Naive thymus-derived CD4-positive, alpha-beta T cell (primary cell): Measurements from ENCODE around the gene OSBPL3. TPM values are rescaled to one million over a fixed set of nuclear protein-coding genes. Genes with fewer than 3 reads are reported as not detected.

Experiments used
- ATAC-seq: fragments of 150-1000 bp; cut with Tn5 transposase; 2 replicates; pipeline ENCODE4 v1.10.0; 2021; ENCODE audit warnings: mild to moderate bottlenecking, moderate library complexity
- CTCF ChIA-PET: fragments of 350-600 bp; sonication (Branson Sonifier 250); formaldehyde crosslinking; loops from one replicate; lab custom pipeline; 2021; ENCODE audit warnings: antibody characterized with exemption; lab: Charles Lee
- POLR2A ChIA-PET: fragments of 350-600 bp; sonication (Branson Sonifier 250); formaldehyde crosslinking; loops from one replicate; lab custom pipeline; 2021; ENCODE audit warnings: antibody characterized with exemption, inconsistent platforms; lab: Charles Lee
- DNase-seq, 9 donors: peaks; one replicate each; pipeline versions ENCODE4 v3.0.0 to v3.0.0-alpha.2; 2020 to 2022; ENCODE audit warnings: mixed read lengths in 1 of 9
- H3K27ac ChIP-seq: one replicate; pipeline ENCODE4 v1.7.0; 2013; ENCODE audit warnings: mild to moderate bottlenecking, low read depth, low read length, moderate library complexity
- H3K27me3 ChIP-seq, 2 donors: one replicate each; pipeline ENCODE4 v1.7.0; 2013; ENCODE audit warnings: low read length in 2 of 2, mild to moderate bottlenecking in 2 of 2, moderate library complexity in 2 of 2; ENCODE audit not compliant: control insufficient read depth in 2 of 2, insufficient read depth in 2 of 2
- H3K36me3 ChIP-seq, 3 experiments: 1 replicate in 2 of 3; 2 replicates in 1 of 3; pipeline ENCODE4 v1.7.0; 2013; ENCODE audit warnings: low read length in 3 of 3, mild to moderate bottlenecking in 3 of 3, moderate library complexity in 1 of 3; ENCODE audit not compliant: insufficient read depth in 3 of 3, control insufficient read depth in 2 of 3
- H3K4me1 ChIP-seq, 2 donors: one replicate each; pipeline ENCODE4 v1.7.0; 2013; ENCODE audit warnings: low read length in 2 of 2, mild to moderate bottlenecking in 2 of 2, moderate library complexity in 1 of 2; ENCODE audit not compliant: control insufficient read depth in 2 of 2, insufficient read depth in 2 of 2
- H3K4me3 ChIP-seq: 2 replicates; pipeline ENCODE4 v1.7.0; 2013; ENCODE audit warnings: mild to moderate bottlenecking, low read length
- H3K9me3 ChIP-seq, 3 experiments: 1 replicate in 2 of 3; 2 replicates in 1 of 3; pipeline ENCODE4 v1.7.0; 2013; ENCODE audit warnings: low read length in 3 of 3; ENCODE audit not compliant: control insufficient read depth in 2 of 3
- H3K27ac Mint-ChIP-seq, 9 donors: one replicate each; pipeline ENCODE4 v1.8.0; 2020 to 2022; ENCODE audit warnings: mixed read lengths in 9 of 9, mild to moderate bottlenecking in 8 of 9, moderate library complexity in 5 of 9, inconsistent platforms in 2 of 9
- H3K27me3 Mint-ChIP-seq, 5 donors: one replicate each; pipeline ENCODE4 v1.8.0; 2021 to 2022; ENCODE audit warnings: mixed read lengths in 5 of 5, mild to moderate bottlenecking in 1 of 5
- H3K36me3 Mint-ChIP-seq, 5 donors: one replicate each; pipeline ENCODE4 v1.8.0; 2020 to 2022; ENCODE audit warnings: mixed read lengths in 5 of 5, mild to moderate bottlenecking in 3 of 5, inconsistent platforms in 1 of 5
- H3K4me1 Mint-ChIP-seq, 7 donors: one replicate each; pipeline ENCODE4 v1.8.0; 2020 to 2022; ENCODE audit warnings: mixed read lengths in 7 of 7, mild to moderate bottlenecking in 3 of 7, inconsistent platforms in 1 of 7
- H3K4me3 Mint-ChIP-seq, 10 donors: one replicate each; pipeline ENCODE4 v1.8.0; 2020 to 2022; ENCODE audit warnings: mild to moderate bottlenecking in 10 of 10, mixed read lengths in 10 of 10, moderate library complexity in 6 of 10, inconsistent platforms in 2 of 10
- H3K9me3 Mint-ChIP-seq, 11 donors: one replicate each; pipeline ENCODE4 v1.8.0; 2020 to 2022; ENCODE audit warnings: mixed read lengths in 11 of 11, mild to moderate bottlenecking in 4 of 11, inconsistent platforms in 1 of 11, moderate library complexity in 1 of 11
- intact Hi-C, 2 donors: fragments of 100-400 bp; cut with micrococcal nuclease; formaldehyde crosslinking; loops; one replicate each; pipeline ENCODE4 v1.15.1; 2023
- polyA plus RNA-seq, 2 donors: library from polyadenylated mRNA; unstranded; fragments of 300-500 nt; fragmentation: Illumina TruSeq; gene quantifications; one replicate each; pipeline ENCODE4 v1.2.3, GENCODE V29; 2021
- total RNA-seq, 6 experiments: library from RNA in 5 of 6; stranded (reverse) in 5 of 6; gene quantifications; 1 replicate in 5 of 6; 2 replicates in 1 of 6; pipeline ENCODE4 v1.2.3 and lab custom pipeline; 2021 to 2026

The OSBPL3 gene
- total and polyA plus RNA-seq, 7 experiments from 2014 or later = 4.5 to 75.7 (median 19.2) TPM

DNA sequence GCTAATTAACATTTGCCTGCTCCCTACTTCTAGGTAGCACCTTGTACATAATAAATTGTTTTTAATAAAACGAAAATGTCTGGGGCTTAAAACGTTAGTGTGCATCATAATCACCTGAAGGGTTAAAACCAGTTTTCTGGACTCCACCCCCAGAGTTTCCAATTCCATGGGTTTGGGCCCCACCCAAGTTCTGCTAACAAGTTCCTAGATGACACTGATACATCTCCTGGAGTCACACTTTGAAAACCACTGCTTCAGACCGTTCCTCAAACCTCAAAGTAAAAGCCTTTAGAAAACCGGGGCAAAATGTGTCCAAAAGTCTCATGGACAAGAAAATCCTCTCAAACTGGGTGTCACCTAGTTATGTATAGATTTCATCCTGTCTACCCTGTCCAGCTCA is 9.3 kb downstream of the OSBPL3 start:
- peaks cover 46 to 75% (median 63%) of the 10 kb centered on the region in 7 donors for H3K4me1 Mint-ChIP-seq
- ChIA-PET CTCF (interaction anchor here (0.7 to 1.9 kb wide), 2 partner anchors 8 to 207 kb away, joined by 3 to 5 read pairs; no protein-coding TSS in a partner anchor), POLR2A (no interaction called here)
- H3K27ac Mint-ChIP-seq = no peak overlapping the region
- Histone ChIP-seq H3K27ac (no peak overlapping the region), H3K9me3 (no peaks in the 10 kb centered on the region), H3K4me1 (peaks cover 22 to 37% of the 10 kb centered on the region in 2 donors), H3K4me3 (no peak overlapping the region), H3K27me3 (no peaks in the 10 kb centered on the region), H3K36me3 (no peaks in the 10 kb centered on the region)
- no peak overlapping the region for H3K4me3 Mint-ChIP-seq
- H3K27me3 Mint-ChIP-seq = no peaks in the 10 kb centered on the region
- peaks cover 0 to 11% (median 0%) of the 10 kb centered on the region in 5 donors for H3K36me3 Mint-ChIP-seq
- DNase-seq = no peak
- intact Hi-C loops = no loop called here
- ATAC-seq = no peak
- H3K9me3 Mint-ChIP-seq = no peaks in the 10 kb centered on the region

GRCh38 chr7:24968165-24968564 is 11.8 kb downstream of the OSBPL3 start:
- Histone ChIP-seq H3K4me1 (peaks cover 35 to 56% of the 10 kb centered on the region in 2 donors), H3K9me3 (no peaks in the 10 kb centered on the region), H3K36me3 (no peaks in the 10 kb centered on the region), H3K4me3 (no peak overlapping the region), H3K27me3 (no peaks in the 10 kb centered on the region), H3K27ac (no peak overlapping the region)
- DNase-seq = no peak
- no peak for ATAC-seq
- Mint-ChIP-seq H3K4me3 (no peak overlapping the region), H3K4me1 (peaks cover 60 to 79% (median 67%) of the 10 kb centered on the region in 7 donors), H3K27ac (peak overlapping the region in 2 of 9 donors; percentile 63 to 66), H3K27me3 (no peaks in the 10 kb centered on the region), H3K9me3 (no peaks in the 10 kb centered on the region), H3K36me3 (peaks cover 0 to 13% (median 0%) of the 10 kb centered on the region in 5 donors)
- ChIA-PET CTCF (interaction anchor here (0.5 kb wide), 1 partner anchor 116 kb away, joined by 3 read pairs; no protein-coding TSS in a partner anchor), POLR2A (no interaction called here)
- intact Hi-C loops = no loop called here

- no peak overlapping the region for H3K27ac ChIP-seq
- H3K4me1 Mint-ChIP-seq = peaks cover 60 to 78% (median 66%) of the 10 kb centered on the region in 7 donors
- CTCF ChIA-PET = no interaction called here
- H3K27ac Mint-ChIP-seq = peak overlapping the region in 8 of 9 donors; percentile 27 to 75 (median 57)
- no peaks in the 10 kb centered on the region for H3K9me3 Mint-ChIP-seq
- no peaks in the 10 kb centered on the region for H3K36me3 ChIP-seq
- no peaks in the 10 kb centered on the region for H3K27me3 Mint-ChIP-seq
- no peaks in the 10 kb centered on the region for H3K27me3 ChIP-seq
- intact Hi-C loops = loop anchor here in 1 of 2 donors (2.0 kb wide), 1 partner anchor 47 kb away; no protein-coding TSS in a partner anchor
- H3K4me3 ChIP-seq = no peak overlapping the region
- peaks cover 0 to 13% (median 0%) of the 10 kb centered on the region in 5 donors for H3K36me3 Mint-ChIP-seq
- no peaks in the 10 kb centered on the region for H3K9me3 ChIP-seq
- H3K4me1 ChIP-seq = peaks cover 37 to 61% of the 10 kb centered on the region in 2 donors
- DNase-seq = no peak
- no peak for ATAC-seq
- POLR2A ChIA-PET = interaction anchor here (1.6 kb wide), 1 partner anchor 141 kb away, joined by 4 read pairs; no protein-coding TSS in a partner anchor
- H3K4me3 Mint-ChIP-seq = peak overlapping the region in 1 of 10 donors; percentile 2
Measured at GRCh38 chr7:24967696-24968095, 12.3 kb downstream of the OSBPL3 start.

GRCh38 chr7:24966802-24967201 is 13.2 kb downstream of the OSBPL3 start:
- Histone ChIP-seq H3K9me3 (no peaks in the 10 kb centered on the region), H3K4me3 (no peak overlapping the region), H3K27me3 (no peaks in the 10 kb centered on the region), H3K36me3 (no peaks in the 10 kb centered on the region), H3K27ac (no peak overlapping the region), H3K4me1 (peaks cover 31 to 59% of the 10 kb centered on the region in 2 donors)
- H3K9me3 Mint-ChIP-seq = no peaks in the 10 kb centered on the region
- intact Hi-C loops = loop anchor here (1.0 to 2.0 kb wide), 3 partner anchors 12 to 46 kb away; partner anchors contain the start of gene OSBPL3 (in 1 of the 2)
- H3K27me3 Mint-ChIP-seq = no peaks in the 10 kb centered on the region
- peaks cover 0 to 14% (median 0%) of the 10 kb centered on the region in 5 donors for H3K36me3 Mint-ChIP-seq
- H3K27ac Mint-ChIP-seq = peak overlapping the region; percentile 11 to 75 (median 53)
- peak overlapping the region in 1 of 10 donors; percentile 28 for H3K4me3 Mint-ChIP-seq
- POLR2A ChIA-PET = interaction anchor here (1.6 to 2.9 kb wide), 2 partner anchors 12 to 140 kb away, joined by 4 to 20 read pairs; partner anchors contain the start of gene OSBPL3
- ATAC-seq (no peak), DNase-seq (no peak)
- H3K4me1 Mint-ChIP-seq = peaks cover 58 to 75% (median 59%) of the 10 kb centered on the region in 7 donors
- CTCF ChIA-PET = interaction anchor here (1.3 to 1.4 kb wide), 2 partner anchors 13 to 15 kb away, joined by 3 to 4 read pairs; no protein-coding TSS in a partner anchor

- no peaks in the 10 kb centered on the region for H3K27me3 ChIP-seq
- no peaks in the 10 kb centered on the region for H3K9me3 ChIP-seq
- peak in 6 of 9 donors; percentile 13 to 54 (median 18) for DNase-seq
- peaks cover 0 to 17% (median 0%) of the 10 kb centered on the region in 5 donors for H3K36me3 Mint-ChIP-seq
- peak overlapping the region; percentile 2 for H3K27ac ChIP-seq
- ATAC-seq = peak; percentile 84
- intact Hi-C loops = loop anchor here (1.0 to 2.0 kb wide), 3 partner anchors 13 to 45 kb away; partner anchors contain the start of gene OSBPL3 (in 1 of the 2)
- peak overlapping the region; percentile 14 to 89 (median 73) for H3K27ac Mint-ChIP-seq
- peaks cover 24 to 55% of the 10 kb centered on the region in 2 donors for H3K4me1 ChIP-seq
- ChIA-PET CTCF (interaction anchor here (1.3 to 1.4 kb wide), 2 partner anchors 14 to 16 kb away, joined by 3 to 4 read pairs; no protein-coding TSS in a partner anchor), POLR2A (interaction anchor here (0.6 to 2.9 kb wide), 3 partner anchors 13 to 1226 kb away, joined by 4 to 20 read pairs (median 4); partner anchors contain the start of gene OSBPL3)
- peaks cover 0 to 2% (median 0%) of the 10 kb centered on the region in 11 donors for H3K9me3 Mint-ChIP-seq
- no peak overlapping the region for H3K4me3 ChIP-seq
- H3K27me3 Mint-ChIP-seq = no peaks in the 10 kb centered on the region
- H3K4me1 Mint-ChIP-seq = peaks cover 55 to 75% (median 58%) of the 10 kb centered on the region in 7 donors
- H3K36me3 ChIP-seq = no peaks in the 10 kb centered on the region
- peak overlapping the region; percentile 7 to 69 (median 49) for H3K4me3 Mint-ChIP-seq
Measured at GRCh38 chr7:24965831-24966708, 13.9 kb downstream of the OSBPL3 start.

DNA sequence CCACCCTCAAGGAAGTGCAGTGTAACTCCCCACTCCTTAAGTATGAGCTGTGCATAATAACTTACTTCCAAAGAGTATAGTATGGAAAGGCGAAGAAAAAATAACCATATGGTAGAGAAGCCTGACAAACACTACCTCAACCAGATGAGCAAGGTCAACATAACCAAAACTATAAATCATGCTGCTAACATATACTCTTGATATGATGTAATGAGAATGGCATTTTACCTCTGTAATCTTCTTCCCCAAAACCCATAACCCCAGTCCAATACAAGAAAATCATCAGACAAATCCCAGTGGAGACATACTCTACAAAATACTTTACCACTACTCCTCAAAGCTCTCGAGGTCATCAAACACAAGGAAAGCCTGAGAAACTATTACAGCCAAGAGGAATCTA is 15.8 kb downstream of the OSBPL3 start:
- H3K27ac Mint-ChIP-seq = peak overlapping the region in 1 of 9 donors; percentile 66
- Histone ChIP-seq H3K36me3 (no peaks in the 10 kb centered on the region), H3K9me3 (no peaks in the 10 kb centered on the region), H3K4me1 (peaks cover 22 to 62% of the 10 kb centered on the region in 2 donors), H3K4me3 (no peak overlapping the region), H3K27ac (no peak overlapping the region), H3K27me3 (no peaks in the 10 kb centered on the region)
- peak overlapping the region in 1 of 10 donors; percentile 33 for H3K4me3 Mint-ChIP-seq
- no peaks in the 10 kb centered on the region for H3K27me3 Mint-ChIP-seq
- DNase-seq = no peak
- intact Hi-C loops = no loop called here
- H3K36me3 Mint-ChIP-seq = peaks cover 0 to 22% (median 2%) of the 10 kb centered on the region in 5 donors
- ATAC-seq = no peak
- H3K4me1 Mint-ChIP-seq = peaks cover 60 to 75% (median 69%) of the 10 kb centered on the region in 7 donors
- peaks cover 0 to 2% (median 0%) of the 10 kb centered on the region in 11 donors for H3K9me3 Mint-ChIP-seq
- ChIA-PET POLR2A (interaction anchor here (2.9 kb wide), 1 partner anchor 15 kb away, joined by 20 read pairs; the partner anchor contains the start of gene OSBPL3), CTCF (interaction anchor here (0.7 kb wide), 1 partner anchor 1368 kb away, joined by 3 read pairs; no protein-coding TSS in a partner anchor)
